ENCODE data around the gene GARIN1A. TPM values are rescaled to one million over a fixed set of nuclear protein-coding genes. Genes with fewer than 3 reads are reported as not detected.
"Not testable (repeated sequence)": the region's sequence is repeated elsewhere in the genome, so short reads cannot be mapped to it uniquely, and the experiment has no call there.

The GARIN1A gene
- total RNA-seq, 1 donor from 2014 or later: 1.4 TPM

GRCh38 chr7:128660596-128660995 is 11.5 kb upstream of the GARIN1A start:
- no peak for TF ChIP-seq CTCF (IDR thresholded peaks at IDR 0.05)
- peaks cover 5% of the 10 kb centered on the region for H3K36me3 Mint-ChIP-seq (ENCODE audit: low read depth)
- H3K9me3 Mint-ChIP-seq: peaks cover 13% of the 10 kb centered on the region
- POLR2A ChIA-PET: no interaction called here
- DNase-seq: no peak
- ATAC-seq (ENCODE audit: low read depth): no peak
- intact Hi-C loops (cut with micrococcal nuclease): no loop called here
- no peaks in the 10 kb centered on the region for H3K4me1 Mint-ChIP-seq
- no peak overlapping the region for H3K4me3 Mint-ChIP-seq
- no peak overlapping the region for H3K27ac Mint-ChIP-seq
- CTCF ChIA-PET: no interaction called here
- H3K27me3 Mint-ChIP-seq: no peaks in the 10 kb centered on the region

GRCh38 chr7:128661446-128661845 is 10.6 kb upstream of the GARIN1A start:
- intact Hi-C loops (cut with micrococcal nuclease): no loop called here
- ChIA-PET POLR2A (no interaction called here), CTCF (no interaction called here)
- peaks cover 13% of the 10 kb centered on the region for H3K9me3 Mint-ChIP-seq
- no peak for TF ChIP-seq CTCF (IDR thresholded peaks at IDR 0.05)
- no peaks in the 10 kb centered on the region for H3K4me1 Mint-ChIP-seq
- H3K27ac Mint-ChIP-seq: no peak overlapping the region
- DNase-seq (no peak), ATAC-seq (ENCODE audit: low read depth) (no peak)
- no peaks in the 10 kb centered on the region for H3K27me3 Mint-ChIP-seq
- peaks cover 5% of the 10 kb centered on the region for H3K36me3 Mint-ChIP-seq (ENCODE audit: low read depth)
- H3K4me3 Mint-ChIP-seq: no peak overlapping the region

- no peaks in the 10 kb centered on the region for H3K4me1 Mint-ChIP-seq
- H3K9me3 Mint-ChIP-seq: peaks cover 13% of the 10 kb centered on the region
- no peak for TF ChIP-seq CTCF (IDR thresholded peaks at IDR 0.05)
- DNase-seq (no peak), ATAC-seq (ENCODE audit: low read depth) (no peak)
- H3K4me3 Mint-ChIP-seq: no peak overlapping the region
- CTCF ChIA-PET: no interaction called here
- H3K27me3 Mint-ChIP-seq: no peaks in the 10 kb centered on the region
- peaks cover 5% of the 10 kb centered on the region for H3K36me3 Mint-ChIP-seq (ENCODE audit: low read depth)
- intact Hi-C loops (cut with micrococcal nuclease): no loop called here
- POLR2A ChIA-PET: no interaction called here
- no peak overlapping the region for H3K27ac Mint-ChIP-seq
Measured at GRCh38 chr7:128662091-128662490, 10.0 kb upstream of the GARIN1A start.

- DNase-seq; H3K4me3 Mint-ChIP-seq; CTCF ChIA-PET; H3K4me1 Mint-ChIP-seq; H3K36me3 Mint-ChIP-seq (ENCODE audit: low read depth); POLR2A ChIA-PET; intact Hi-C loops (cut with micrococcal nuclease); H3K27ac Mint-ChIP-seq; H3K27me3 Mint-ChIP-seq; ATAC-seq (ENCODE audit: low read depth): not testable (repeated sequence)
- H3K9me3 Mint-ChIP-seq: peaks cover 13% of the 10 kb centered on the region
Measured at GRCh38 chr7:128663223-128663622, 8.9 kb upstream of the GARIN1A start.

GRCh38 chr7:128665057-128665456 is 7.0 kb upstream of the GARIN1A start:
- Mint-ChIP-seq H3K27ac (no peak overlapping the region), H3K4me3 (no peak overlapping the region), H3K27me3 (no peaks in the 10 kb centered on the region), H3K9me3 (peaks cover 13% of the 10 kb centered on the region), H3K4me1 (no peaks in the 10 kb centered on the region), H3K36me3 (ENCODE audit: low read depth) (peaks cover 5% of the 10 kb centered on the region)
- intact Hi-C loops (cut with micrococcal nuclease): no loop called here
- CTCF ChIA-PET: no interaction called here
- POLR2A ChIA-PET: no interaction called here
- DNase-seq (no peak), ATAC-seq (ENCODE audit: low read depth) (no peak)
- TF ChIP-seq CTCF (IDR thresholded peaks at IDR 0.05): no peak

GRCh38 chr7:128666200-128666599 is 5.9 kb upstream of the GARIN1A start:
- Mint-ChIP-seq H3K27ac (no peak overlapping the region), H3K9me3 (peaks cover 10% of the 10 kb centered on the region), H3K4me1 (no peaks in the 10 kb centered on the region), H3K4me3 (no peak overlapping the region), H3K27me3 (no peaks in the 10 kb centered on the region), H3K36me3 (ENCODE audit: low read depth) (peaks cover 3% of the 10 kb centered on the region)
- POLR2A ChIA-PET: interaction anchor here (0.6 kb wide), 1 partner anchor 198 kb away, joined by 3 read pairs; no protein-coding TSS in a partner anchor
- TF ChIP-seq CTCF (IDR thresholded peaks at IDR 0.05): no peak
- intact Hi-C loops (cut with micrococcal nuclease): no loop called here
- ATAC-seq (ENCODE audit: low read depth): no peak
- CTCF ChIA-PET: no interaction called here
- no peak for DNase-seq

All from activated B cell treated with CpG ODN at 0.5 μM for 24 hours (primary cell).